ENCODE results near the gene PPP6R3.

DNA sequence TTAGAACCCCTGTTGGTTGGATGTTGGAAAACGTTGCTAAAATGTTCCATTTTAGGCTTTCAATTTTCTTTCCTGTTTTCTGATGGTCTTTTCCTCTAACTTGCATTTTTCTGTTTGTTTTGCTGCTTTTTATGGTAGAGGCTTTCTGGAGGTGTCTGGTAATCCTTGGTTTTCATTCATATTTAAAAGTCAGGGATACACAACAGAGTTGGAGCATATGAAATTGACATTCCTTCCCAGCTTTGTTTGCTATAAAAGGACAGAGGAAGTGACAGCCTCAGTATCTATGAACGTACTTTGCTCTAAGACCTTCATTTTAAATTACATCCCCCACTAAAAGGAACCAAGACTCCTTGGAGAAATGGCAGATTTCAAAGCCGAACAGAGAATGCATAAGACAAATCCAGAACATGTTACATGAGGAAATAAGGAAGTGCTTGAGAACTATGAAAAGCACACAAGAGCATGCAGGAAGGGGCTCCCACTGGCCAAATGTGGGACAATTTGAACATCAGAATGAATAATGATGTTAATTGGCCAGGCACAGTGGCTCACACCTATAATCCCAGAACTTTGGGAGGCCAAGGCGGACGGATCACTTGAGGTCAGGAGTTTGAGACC is 56.7 kb downstream of the PPP6R3 start:
- TF ChIP-seq POLR2A (IDR thresholded peaks at IDR 0.05), result no peak
- TF ChIP-seq, protein P1, sequence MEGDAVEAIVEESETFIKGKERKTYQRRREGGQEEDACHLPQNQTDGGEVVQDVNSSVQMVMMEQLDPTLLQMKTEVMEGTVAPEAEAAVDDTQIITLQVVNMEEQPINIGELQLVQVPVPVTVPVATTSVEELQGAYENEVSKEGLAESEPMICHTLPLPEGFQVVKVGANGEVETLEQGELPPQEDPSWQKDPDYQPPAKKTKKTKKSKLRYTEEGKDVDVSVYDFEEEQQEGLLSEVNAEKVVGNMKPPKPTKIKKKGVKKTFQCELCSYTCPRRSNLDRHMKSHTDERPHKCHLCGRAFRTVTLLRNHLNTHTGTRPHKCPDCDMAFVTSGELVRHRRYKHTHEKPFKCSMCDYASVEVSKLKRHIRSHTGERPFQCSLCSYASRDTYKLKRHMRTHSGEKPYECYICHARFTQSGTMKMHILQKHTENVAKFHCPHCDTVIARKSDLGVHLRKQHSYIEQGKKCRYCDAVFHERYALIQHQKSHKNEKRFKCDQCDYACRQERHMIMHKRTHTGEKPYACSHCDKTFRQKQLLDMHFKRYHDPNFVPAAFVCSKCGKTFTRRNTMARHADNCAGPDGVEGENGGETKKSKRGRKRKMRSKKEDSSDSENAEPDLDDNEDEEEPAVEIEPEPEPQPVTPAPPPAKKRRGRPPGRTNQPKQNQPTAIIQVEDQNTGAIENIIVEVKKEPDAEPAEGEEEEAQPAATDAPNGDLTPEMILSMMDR (IDR thresholded peaks at IDR 0.05), result no peak
